Neural progenitor cell (in vitro differentiated cells): ENCODE results near the gene CDH1.

Experiments used
- CTCF ChIP-seq: fragments of 200-600 bp; sonication (generic); IDR thresholded peaks from 2 replicates; pipeline ENCODE4 v1.5.1; 2017; ENCODE audit warnings: antibody characterized with exemption, mild to moderate bottlenecking
- EZH2 ChIP-seq: fragments of 200-600 bp; sonication (generic); IDR thresholded peaks from 2 replicates; pipeline ENCODE4 v1.6.1; 2017; ENCODE audit warnings: antibody characterized with exemption, mild to moderate bottlenecking, moderate library complexity
- EZH2phosphoT487 ChIP-seq: fragments of 200-600 bp; sonication (generic); IDR thresholded peaks from 2 replicates; pipeline ENCODE4 v1.6.1; 2017; ENCODE audit warnings: antibody characterized with exemption

- no peak for TF ChIP-seq CTCF
- no peak for TF ChIP-seq EZH2
- no peak for TF ChIP-seq EZH2phosphoT487
These were observed 26.9 kb upstream of the CDH1 start for GRCh38 chr16:68710211-68710610.
